DMS 273 (cell line): ENCODE results near the gene ADAMTS9.
A peak's percentile ranks its signal among the peaks of the same experiment; 100 is the strongest.

Experiments used
- DNase-seq: peaks from one replicate; lab custom pipeline; 2025; ENCODE audit not compliant: unreplicated experiment; lab: John Stamatoyannopoulos, UW

ADAMTS9 gene

DNA sequence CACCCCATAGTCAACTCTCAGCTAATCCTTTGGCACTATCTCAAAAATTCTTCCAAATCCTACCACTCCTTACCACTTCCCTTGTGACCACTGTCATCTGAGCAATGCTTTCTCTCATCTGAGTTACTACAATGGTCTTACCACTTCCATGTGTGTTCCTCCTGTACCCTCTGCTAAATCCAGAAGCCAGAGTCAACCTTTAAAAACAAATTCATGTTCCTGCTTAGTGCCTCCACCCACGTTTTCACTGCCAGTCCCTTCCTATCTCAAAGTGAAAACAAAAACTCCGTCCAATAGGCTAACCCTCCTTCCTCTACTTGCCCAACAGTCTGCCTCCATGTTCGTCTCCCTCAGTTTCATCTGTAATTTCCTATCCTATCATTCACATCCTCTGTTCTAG is 109.0 kb downstream of the ADAMTS9 start:
- DNase-seq, result no peak

- no peak for DNase-seq
Measured at GRCh38 chr3:64578062-64578770, 109.6 kb downstream of the ADAMTS9 start.

- DNase-seq, result no peak
Measured at GRCh38 chr3:64576211-64576775, 111.5 kb downstream of the ADAMTS9 start.

DNA sequence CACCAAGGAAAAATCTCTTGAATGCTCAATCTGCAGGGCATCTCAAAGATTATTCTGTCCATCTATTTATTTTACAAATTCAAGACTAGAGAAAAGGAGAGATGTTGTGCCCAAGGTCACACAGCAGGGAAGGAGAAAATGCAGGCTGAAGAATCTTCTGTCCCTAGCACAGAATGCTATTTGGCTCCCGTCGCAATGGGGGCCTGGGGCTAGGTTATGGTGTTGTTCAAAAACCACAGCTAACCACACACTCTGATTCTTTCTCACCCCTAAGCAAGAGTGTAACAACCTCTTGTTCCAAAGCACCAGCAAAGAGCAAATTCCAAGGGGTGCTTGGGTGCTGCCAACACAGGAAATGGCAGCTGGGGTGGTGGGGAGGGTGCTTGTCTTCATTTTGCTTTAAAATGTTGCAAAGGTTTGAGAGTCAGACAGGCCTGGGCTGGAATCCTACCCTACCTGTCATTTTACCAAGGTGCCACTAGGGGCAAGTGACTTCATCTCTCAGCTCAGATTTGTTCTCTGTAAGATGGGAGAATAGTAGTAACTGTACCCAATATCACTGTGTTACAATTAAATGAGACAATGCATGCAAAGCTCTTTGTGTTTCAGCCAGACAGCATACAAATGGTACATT is 112.5 kb downstream of the ADAMTS9 start:
- DNase-seq, result peak; percentile 39

- DNase-seq, result no peak
Measured at GRCh38 chr3:64574194-64574593, 113.6 kb downstream of the ADAMTS9 start.

GRCh38 chr3:64571982-64572381 is 115.8 kb downstream of the ADAMTS9 start:
- no peak for DNase-seq

GRCh38 chr3:64568895-64569517 is 118.8 kb downstream of the ADAMTS9 start:
- no peak for DNase-seq

DNA sequence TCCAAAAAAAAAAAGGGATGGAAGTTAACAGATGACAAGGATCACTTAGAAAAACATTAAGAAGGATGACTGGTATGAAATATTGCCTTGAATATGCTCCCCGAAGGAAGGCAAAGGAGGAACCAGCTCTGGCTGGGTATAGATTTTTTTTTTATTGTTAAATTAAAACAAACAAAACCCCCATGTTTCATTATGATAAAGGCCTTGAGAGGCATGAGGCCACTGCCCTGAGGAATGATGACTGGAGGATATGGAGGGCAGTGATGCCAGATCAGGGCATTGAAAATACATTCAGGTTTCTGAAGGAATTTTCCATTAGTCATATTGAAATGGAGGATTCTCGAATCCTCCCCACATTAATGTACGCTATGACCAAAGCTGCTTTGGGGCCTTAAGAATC is 120.9 kb downstream of the ADAMTS9 start:
- DNase-seq, result no peak

DNA sequence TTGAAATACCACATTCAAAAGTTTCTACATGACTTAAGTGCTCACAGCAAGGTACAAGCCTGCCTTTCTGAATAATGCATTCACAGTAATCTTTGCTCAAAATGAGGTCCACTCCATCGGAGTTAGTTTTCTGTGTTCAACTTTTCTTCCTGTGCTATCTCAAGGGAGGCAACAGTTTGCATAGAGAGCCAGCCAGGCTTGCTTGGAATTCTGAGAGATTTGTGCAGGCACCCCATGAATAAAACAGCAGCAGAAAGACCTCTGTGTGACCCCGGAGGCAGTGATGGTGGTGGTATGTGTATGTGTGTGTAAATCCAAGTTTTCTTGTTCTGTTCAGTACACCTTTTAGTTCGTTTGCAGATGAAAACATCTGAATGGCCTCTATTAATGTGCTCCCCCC is 124.0 kb downstream of the ADAMTS9 start:
- DNase-seq, result no peak

DNA sequence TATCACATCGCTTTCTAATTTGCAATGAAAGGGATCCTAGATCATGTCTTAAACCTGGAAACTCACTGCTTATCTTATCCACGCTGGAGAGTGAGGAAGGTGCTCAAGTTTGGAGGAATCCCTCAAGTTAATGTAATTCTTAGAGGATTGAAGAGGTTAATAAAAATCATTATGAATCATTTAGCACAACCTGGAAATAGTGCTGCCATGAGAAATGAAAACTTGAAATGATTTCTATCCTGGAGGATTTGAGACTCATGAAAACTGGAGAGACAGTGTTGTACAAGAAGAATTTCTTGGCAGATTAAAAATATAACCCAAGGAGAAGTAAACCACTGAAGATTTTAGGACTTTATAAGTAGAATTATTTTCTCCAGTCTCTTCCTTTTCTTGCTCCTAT is 125.9 kb downstream of the ADAMTS9 start:
- DNase-seq, result no peak

- no peak for DNase-seq
Measured at GRCh38 chr3:64561325-64561843, 126.4 kb downstream of the ADAMTS9 start.

GRCh38 chr3:64560791-64561190 is 127.0 kb downstream of the ADAMTS9 start:
- no peak for DNase-seq

- no peak for DNase-seq
Measured at GRCh38 chr3:64559588-64559987, 128.2 kb downstream of the ADAMTS9 start.

DNA sequence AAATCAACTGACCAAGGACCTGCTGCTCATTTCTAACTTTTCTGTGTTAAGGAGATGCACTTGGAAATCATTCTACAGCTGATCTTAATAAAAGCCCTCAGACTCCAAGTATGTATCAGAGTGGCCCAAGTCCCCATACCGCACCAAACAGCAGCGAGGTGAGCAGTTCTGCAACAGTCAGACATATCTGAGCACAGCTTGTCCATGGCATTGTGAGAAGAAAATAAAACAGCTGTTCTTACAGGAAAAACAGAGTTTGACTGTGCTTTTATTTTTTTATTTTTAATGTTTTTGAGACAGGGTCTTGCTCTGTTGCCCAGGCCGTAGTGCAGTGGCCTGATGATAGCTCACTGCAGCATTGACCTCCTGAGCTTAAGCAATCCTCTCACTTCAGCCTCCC is 131.8 kb downstream of the ADAMTS9 start:
- DNase-seq, result no peak

DNA sequence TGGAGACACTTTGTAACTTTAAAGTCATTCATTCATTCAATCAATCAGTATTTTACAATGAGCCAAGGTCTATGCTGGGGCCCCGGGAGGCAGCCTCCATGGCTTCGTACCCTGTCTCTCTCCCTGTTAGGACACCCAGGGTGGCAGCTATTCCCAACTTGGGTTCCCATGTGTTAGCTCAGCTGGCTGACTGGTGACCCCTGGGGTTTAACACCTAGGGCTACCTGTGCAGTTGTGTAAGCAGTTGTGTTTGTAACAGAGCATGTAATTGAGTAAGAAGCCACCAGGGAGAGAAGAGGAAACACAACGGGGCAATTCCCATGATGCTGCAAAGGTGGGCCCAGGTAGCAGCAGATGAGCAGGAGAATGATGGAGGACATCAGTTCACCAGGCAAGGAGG is 132.4 kb downstream of the ADAMTS9 start:
- no peak for DNase-seq

DNA sequence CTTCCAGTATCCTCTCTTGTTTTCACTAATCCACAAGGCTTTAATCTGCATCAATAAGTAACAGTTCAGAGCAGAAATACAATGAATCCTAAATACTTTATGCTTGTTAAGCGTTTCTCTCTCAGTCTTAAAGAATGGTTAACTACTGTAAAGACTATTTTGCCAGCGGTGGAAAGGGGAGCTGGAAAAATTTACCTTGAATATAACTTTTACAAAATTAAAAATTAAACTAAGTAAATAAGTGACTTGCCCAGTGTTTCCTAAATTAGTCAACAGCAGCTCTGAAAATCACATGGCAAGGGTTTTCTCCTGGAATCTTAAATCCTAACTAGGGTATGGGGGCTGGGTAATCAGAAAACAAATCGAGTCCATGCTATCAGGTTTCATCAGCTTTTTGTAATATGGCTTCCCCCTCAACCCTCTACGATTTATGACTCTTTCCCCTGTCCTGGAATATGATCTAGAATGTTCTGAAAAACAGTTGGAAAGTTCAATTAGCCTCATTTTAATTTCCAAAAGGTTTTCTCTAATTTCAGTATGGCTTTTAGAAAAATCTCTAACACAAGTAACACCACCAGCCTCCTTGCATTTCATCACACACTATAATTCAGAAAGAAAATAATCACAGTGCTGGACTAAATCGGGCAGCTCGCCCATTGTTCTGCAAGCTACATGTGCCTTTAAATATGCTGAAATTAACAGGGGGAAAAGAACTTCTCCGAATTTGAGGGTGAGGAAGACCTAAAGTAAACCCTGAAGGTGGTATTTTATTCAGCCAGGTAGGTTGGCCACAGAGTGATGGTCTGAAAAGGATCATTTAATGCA is 133.5 kb downstream of the ADAMTS9 start:
- no peak for DNase-seq

GRCh38 chr3:64552966-64553365 is 134.8 kb downstream of the ADAMTS9 start:
- no peak for DNase-seq

- DNase-seq, result no peak
Measured at GRCh38 chr3:64552160-64552559, 135.6 kb downstream of the ADAMTS9 start.

DNA sequence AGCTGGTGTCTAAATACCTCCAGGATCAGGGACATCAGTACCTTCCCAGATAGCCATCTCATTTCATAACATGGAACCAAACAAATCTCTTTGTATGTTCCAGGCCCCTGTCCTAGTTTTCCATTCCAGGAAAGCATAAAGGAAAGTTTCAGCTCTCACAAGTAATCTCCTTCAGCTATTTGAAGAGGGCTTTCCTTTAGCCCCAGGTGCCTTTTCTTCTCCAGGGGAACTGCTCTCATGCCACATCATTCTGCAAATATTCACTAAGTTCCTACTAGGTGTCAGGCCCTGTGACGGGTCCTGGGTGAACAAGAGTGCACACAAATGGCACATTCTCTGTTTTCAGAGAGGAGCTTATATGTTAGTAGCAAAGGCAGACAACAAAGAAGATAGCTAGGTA is 136.1 kb downstream of the ADAMTS9 start:
- DNase-seq, result no peak

- DNase-seq, result no peak
Measured at GRCh38 chr3:64550745-64551144, 137.1 kb downstream of the ADAMTS9 start.

DNA sequence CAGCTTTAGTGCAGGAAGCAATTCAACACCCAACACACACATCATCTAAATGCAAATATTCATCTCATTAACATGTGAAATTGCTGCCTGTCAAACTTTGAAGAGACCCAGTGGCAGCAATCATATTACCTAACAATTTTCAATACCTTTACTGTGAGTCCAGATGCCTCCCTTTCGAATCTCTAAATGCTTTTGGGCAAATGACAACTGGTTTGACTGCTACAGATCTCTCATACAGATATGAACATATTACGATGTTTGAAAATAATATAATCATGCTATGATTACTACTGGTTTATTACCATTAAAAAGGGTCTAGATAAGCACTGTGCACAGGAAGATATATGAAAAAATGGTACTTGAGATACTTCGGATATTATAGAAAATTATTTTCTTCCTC is 137.9 kb downstream of the ADAMTS9 start:
- DNase-seq, result no peak
